GM18868 (cell line): ENCODE measurements around the gene LYG1.
"Not testable (repeated sequence)": the region's sequence is repeated elsewhere in the genome, so short reads cannot be mapped to it uniquely, and the experiment has no call there.

Experiments used
- ATAC-seq: cut with Tn5 transposase; IDR thresholded peaks from one replicate; pipeline ENCODE4 v1.9.1; 2021; ENCODE audit warnings: mild to moderate bottlenecking, moderate library complexity; ENCODE audit not compliant: unreplicated experiment

Gene LYG1

GRCh38 chr2:99278195-99278765 lies 22.7 kb downstream of the LYG1 start:
- ATAC-seq = not testable (repeated sequence)

- ATAC-seq = no peak
Observed at GRCh38 chr2:99275882-99276281, 25.1 kb downstream of the LYG1 start.

- no peak for ATAC-seq
Observed at GRCh38 chr2:99261242-99261641, 39.8 kb downstream of the LYG1 start.

- no peak for ATAC-seq
Observed at GRCh38 chr2:99260184-99260583, 40.8 kb downstream of the LYG1 start.

GRCh38 chr2:99259465-99259864 lies 41.5 kb downstream of the LYG1 start:
- no peak for ATAC-seq

DNA sequence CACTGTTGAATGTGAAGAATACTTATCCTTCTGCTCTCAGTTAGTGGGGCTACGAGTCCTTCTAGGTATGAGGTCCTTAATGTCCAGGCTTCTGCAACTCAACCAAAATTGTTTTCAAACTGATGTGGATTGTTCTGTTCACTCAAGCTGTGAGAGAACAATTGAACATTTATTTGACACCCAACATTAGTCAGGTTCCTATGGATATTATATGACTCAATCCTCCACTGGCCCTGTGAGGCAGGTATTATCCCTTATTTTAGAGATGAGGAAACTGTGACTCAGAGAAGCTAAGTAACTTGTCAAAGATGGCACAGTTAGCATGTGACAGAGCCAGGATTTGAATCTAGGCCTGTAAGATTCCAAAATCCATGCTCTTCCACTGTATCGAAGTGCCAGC lies 44.3 kb downstream of the LYG1 start:
- no peak for ATAC-seq

- ATAC-seq = no peak
Observed at GRCh38 chr2:99255491-99256318, 45.3 kb downstream of the LYG1 start, which contains the start of gene LYG2. Gene LYG2, minus strand, starts transcription at chr2:99255666. Its CDS starts 1,406 bp downstream, at chr2:99254260.

- ATAC-seq = no peak
Observed at GRCh38 chr2:99249951-99250350, 51.0 kb downstream of the LYG1 start.

GRCh38 chr2:99242151-99242550 lies 58.8 kb downstream of the LYG1 start:
- no peak for ATAC-seq

GRCh38 chr2:99240431-99240830 lies 60.6 kb downstream of the LYG1 start:
- ATAC-seq = no peak

- ATAC-seq = no peak
Observed at GRCh38 chr2:99238599-99238998, 62.4 kb downstream of the LYG1 start.
